Measurements from ENCODE around the gene SNX5. TPM values are rescaled to one million over a fixed set of nuclear protein-coding genes. Genes with fewer than 3 reads are reported as not detected.

The SNX5 gene
- total and polyA plus RNA-seq, 2 of the 13 experiments (the other 11 are each of a cell fraction or from before 2014, with no cell fraction given) = 664 to 1,040 TPM

DNA sequence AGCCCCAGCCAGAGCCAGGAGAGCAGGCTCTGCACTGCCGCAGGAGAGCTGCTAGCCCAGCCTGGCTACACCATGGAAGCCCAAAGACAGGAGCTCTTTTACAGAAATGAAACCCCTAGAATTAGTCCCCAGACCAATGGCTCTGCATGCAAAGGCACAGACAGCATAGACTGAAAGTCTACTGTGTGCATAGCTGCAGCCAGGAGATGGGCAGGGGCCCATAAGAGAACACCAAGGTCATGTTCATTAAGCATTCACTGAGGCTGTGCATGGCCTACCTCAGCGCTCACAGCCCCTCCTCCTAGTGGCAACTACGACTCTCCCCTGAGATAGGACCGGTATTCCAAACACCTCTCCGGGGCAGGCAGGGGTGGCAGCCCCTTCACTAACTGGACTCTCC, 34.9 kb downstream of the SNX5 start (continued):
- TF ChIP-seq, protein P1, sequence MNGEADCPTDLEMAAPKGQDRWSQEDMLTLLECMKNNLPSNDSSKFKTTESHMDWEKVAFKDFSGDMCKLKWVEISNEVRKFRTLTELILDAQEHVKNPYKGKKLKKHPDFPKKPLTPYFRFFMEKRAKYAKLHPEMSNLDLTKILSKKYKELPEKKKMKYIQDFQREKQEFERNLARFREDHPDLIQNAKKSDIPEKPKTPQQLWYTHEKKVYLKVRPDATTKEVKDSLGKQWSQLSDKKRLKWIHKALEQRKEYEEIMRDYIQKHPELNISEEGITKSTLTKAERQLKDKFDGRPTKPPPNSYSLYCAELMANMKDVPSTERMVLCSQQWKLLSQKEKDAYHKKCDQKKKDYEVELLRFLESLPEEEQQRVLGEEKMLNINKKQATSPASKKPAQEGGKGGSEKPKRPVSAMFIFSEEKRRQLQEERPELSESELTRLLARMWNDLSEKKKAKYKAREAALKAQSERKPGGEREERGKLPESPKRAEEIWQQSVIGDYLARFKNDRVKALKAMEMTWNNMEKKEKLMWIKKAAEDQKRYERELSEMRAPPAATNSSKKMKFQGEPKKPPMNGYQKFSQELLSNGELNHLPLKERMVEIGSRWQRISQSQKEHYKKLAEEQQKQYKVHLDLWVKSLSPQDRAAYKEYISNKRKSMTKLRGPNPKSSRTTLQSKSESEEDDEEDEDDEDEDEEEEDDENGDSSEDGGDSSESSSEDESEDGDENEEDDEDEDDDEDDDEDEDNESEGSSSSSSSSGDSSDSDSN (CRISPR knock-in tag; IDR thresholded peaks at IDR 0.05) = peak; percentile 8; the same call in 1 of the 2 replicates
- no peak for TF ChIP-seq ZNF841 (CRISPR knock-in tag; IDR thresholded peaks at IDR 0.05; ENCODE audit: borderline replicate concordance)
- TF ChIP-seq, protein P2, sequence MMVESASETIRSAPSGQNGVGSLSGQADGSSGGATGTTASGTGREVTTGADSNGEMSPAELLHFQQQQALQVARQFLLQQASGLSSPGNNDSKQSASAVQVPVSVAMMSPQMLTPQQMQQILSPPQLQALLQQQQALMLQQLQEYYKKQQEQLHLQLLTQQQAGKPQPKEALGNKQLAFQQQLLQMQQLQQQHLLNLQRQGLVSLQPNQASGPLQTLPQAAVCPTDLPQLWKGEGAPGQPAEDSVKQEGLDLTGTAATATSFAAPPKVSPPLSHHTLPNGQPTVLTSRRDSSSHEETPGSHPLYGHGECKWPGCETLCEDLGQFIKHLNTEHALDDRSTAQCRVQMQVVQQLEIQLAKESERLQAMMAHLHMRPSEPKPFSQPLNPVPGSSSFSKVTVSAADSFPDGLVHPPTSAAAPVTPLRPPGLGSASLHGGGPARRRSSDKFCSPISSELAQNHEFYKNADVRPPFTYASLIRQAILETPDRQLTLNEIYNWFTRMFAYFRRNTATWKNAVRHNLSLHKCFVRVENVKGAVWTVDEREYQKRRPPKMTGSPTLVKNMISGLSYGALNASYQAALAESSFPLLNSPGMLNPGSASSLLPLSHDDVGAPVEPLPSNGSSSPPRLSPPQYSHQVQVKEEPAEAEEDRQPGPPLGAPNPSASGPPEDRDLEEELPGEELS (CRISPR knock-in tag; IDR thresholded peaks at IDR 0.05) = peak; percentile 11; the same call in 1 of the 2 replicates
- TF ChIP-seq, protein P3, sequence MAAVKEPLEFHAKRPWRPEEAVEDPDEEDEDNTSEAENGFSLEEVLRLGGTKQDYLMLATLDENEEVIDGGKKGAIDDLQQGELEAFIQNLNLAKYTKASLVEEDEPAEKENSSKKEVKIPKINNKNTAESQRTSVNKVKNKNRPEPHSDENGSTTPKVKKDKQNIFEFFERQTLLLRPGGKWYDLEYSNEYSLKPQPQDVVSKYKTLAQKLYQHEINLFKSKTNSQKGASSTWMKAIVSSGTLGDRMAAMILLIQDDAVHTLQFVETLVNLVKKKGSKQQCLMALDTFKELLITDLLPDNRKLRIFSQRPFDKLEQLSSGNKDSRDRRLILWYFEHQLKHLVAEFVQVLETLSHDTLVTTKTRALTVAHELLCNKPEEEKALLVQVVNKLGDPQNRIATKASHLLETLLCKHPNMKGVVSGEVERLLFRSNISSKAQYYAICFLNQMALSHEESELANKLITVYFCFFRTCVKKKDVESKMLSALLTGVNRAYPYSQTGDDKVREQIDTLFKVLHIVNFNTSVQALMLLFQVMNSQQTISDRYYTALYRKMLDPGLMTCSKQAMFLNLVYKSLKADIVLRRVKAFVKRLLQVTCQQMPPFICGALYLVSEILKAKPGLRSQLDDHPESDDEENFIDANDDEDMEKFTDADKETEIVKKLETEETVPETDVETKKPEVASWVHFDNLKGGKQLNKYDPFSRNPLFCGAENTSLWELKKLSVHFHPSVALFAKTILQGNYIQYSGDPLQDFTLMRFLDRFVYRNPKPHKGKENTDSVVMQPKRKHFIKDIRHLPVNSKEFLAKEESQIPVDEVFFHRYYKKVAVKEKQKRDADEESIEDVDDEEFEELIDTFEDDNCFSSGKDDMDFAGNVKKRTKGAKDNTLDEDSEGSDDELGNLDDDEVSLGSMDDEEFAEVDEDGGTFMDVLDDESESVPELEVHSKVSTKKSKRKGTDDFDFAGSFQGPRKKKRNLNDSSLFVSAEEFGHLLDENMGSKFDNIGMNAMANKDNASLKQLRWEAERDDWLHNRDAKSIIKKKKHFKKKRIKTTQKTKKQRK (IDR thresholded peaks at IDR 0.05; ENCODE audit: low read length) = no peak
- TF ChIP-seq SRY (CRISPR knock-in tag; IDR thresholded peaks at IDR 0.05) = 0 out of 2 replicates have a peak, but pooled peaks have one; percentile 33
- no peak for TF ChIP-seq ZNF615 (CRISPR knock-in tag; IDR thresholded peaks at IDR 0.05; ENCODE audit: borderline replicate concordance)
- TF ChIP-seq NKX3-1 (CRISPR knock-in tag; IDR thresholded peaks at IDR 0.05) = no peak
- TF ChIP-seq RBM39 (IDR thresholded peaks at IDR 0.05; ENCODE audit: low read depth, low read length, poor library complexity, severe bottlenecking) = no peak
- TF ChIP-seq, protein P4, sequence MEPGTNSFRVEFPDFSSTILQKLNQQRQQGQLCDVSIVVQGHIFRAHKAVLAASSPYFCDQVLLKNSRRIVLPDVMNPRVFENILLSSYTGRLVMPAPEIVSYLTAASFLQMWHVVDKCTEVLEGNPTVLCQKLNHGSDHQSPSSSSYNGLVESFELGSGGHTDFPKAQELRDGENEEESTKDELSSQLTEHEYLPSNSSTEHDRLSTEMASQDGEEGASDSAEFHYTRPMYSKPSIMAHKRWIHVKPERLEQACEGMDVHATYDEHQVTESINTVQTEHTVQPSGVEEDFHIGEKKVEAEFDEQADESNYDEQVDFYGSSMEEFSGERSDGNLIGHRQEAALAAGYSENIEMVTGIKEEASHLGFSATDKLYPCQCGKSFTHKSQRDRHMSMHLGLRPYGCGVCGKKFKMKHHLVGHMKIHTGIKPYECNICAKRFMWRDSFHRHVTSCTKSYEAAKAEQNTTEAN (CRISPR knock-in tag; conservative IDR thresholded peaks at IDR 0.05) = no peak
- TF ChIP-seq ZNF382 (CRISPR knock-in tag; IDR thresholded peaks at IDR 0.05; ENCODE audit: borderline replicate concordance) = no peak
- TF ChIP-seq, protein P5, sequence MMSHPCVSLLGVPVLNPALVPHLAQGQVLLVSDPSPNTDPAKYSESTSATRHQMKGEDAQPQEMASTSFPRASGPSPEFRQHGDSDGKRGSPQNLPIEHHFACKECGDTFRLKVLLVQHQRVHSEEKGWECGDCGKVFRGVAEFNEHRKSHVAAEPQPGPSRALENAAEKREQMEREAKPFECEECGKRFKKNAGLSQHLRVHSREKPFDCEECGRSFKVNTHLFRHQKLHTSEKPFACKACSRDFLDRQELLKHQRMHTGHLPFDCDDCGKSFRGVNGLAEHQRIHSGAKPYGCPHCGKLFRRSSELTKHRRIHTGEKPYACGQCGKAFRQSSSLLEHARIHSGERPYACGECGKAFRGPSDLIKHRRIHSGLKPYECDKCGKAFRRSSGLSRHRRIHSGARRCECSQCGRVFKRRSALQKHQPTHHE (CRISPR knock-in tag; IDR thresholded peaks at IDR 0.05; ENCODE audit: borderline replicate concordance) = no peak
- TF ChIP-seq ZNF331 (CRISPR knock-in tag; IDR thresholded peaks at IDR 0.05) = 0 out of 2 replicates have a peak, but pooled peaks have one; percentile 55
- TF ChIP-seq ZNF564 (CRISPR knock-in tag; IDR thresholded peaks at IDR 0.05) = no peak
- TF ChIP-seq HNRNPK (IDR thresholded peaks at IDR 0.05; ENCODE audit: low read depth, low read length, poor library complexity, severe bottlenecking) = no peak
- peak; percentile 40; the same call in 1 of the 2 replicates for TF ChIP-seq ZNF614 (CRISPR knock-in tag; IDR thresholded peaks at IDR 0.05; ENCODE audit: borderline replicate concordance)
- peak; percentile 62 for TF ChIP-seq ZFX (CRISPR knock-in tag; IDR thresholded peaks at IDR 0.05; ENCODE audit: low read depth)
- no peak for TF ChIP-seq ZNF652 (CRISPR knock-in tag; IDR thresholded peaks at IDR 0.05; ENCODE audit: borderline replicate concordance, low read depth)
- TF ChIP-seq NFATC3 (CRISPR knock-in tag; IDR thresholded peaks at IDR 0.05) = no peak
- TF ChIP-seq MTF1 (CRISPR knock-in tag; IDR thresholded peaks at IDR 0.05) = peak; percentile 58; the same call in 1 of the 2 replicates
- TF ChIP-seq ZNF773 (CRISPR knock-in tag; IDR thresholded peaks at IDR 0.05; ENCODE audit: borderline replicate concordance) = no peak
